GM19240 (cell line): ENCODE data around the gene SNX19.

Experiments used
- DNase-seq: peaks from one replicate; pipeline ENCODE4 v3.0.0; 2011; ENCODE audit warnings: low spot score; ENCODE audit not compliant: insufficient read length

The SNX19 gene

GRCh38 chr11:130906616-130907015 lies 9.7 kb downstream of the SNX19 start:
- no peak for DNase-seq

DNA sequence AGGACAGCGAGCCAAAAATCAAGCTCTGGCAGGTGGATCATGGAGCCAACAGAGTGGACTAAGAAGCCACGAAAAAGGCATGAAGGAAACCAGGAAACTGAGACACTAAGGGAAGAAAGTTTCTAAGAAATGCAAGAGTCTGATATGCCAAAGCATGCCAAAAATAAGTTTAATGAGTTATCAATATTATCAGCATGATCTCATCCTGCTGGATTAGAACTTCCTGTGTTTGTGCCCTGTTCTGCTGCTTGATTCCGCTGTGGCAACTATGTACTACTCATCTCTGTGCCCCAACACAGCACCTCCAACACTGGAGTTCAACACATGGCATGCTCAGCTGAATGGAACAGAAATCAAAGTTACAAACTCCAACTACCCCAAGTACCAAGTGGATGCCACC lies 10.8 kb downstream of the SNX19 start:
- DNase-seq = no peak

DNA sequence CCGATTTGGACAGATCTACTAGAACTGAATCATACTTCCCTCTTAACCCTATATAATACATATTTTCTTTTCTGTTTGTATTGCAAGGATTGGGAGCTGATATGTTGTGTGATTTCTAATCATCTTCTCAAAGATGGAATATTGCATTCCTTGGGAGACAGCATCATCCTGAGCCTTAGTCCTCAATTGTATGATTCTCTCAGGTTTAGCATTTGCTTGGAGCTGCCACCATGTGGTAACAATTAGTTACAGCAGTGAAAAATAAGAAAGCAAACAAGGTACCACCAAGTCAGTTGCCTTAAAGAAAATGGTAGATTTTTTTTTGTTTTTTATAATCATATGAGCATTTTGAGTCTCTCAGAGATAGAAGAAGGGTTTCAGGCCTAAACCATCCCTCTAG lies 11.9 kb downstream of the SNX19 start:
- DNase-seq = no peak

GRCh38 chr11:130902380-130902779 lies 13.9 kb downstream of the SNX19 start:
- no peak for DNase-seq

DNA sequence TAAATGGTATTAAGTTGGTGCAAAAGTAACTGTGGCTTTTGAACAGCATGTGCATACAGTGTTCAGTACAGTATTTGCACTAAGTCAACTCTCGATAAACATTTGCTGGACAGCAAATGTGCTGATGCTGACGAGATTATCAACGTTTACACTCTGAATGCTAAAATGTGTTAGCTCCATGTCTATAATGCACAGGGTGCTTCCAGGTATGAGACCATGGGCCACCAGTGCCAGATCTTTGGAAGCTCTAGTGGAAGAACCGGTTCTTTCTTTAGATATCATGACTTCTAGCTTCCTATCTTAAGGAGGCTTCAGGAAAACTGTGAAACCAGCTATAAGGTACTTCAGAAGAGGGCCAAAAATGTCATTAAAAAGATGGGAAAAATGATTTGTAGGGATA lies 17.2 kb downstream of the SNX19 start:
- DNase-seq = no peak

DNA sequence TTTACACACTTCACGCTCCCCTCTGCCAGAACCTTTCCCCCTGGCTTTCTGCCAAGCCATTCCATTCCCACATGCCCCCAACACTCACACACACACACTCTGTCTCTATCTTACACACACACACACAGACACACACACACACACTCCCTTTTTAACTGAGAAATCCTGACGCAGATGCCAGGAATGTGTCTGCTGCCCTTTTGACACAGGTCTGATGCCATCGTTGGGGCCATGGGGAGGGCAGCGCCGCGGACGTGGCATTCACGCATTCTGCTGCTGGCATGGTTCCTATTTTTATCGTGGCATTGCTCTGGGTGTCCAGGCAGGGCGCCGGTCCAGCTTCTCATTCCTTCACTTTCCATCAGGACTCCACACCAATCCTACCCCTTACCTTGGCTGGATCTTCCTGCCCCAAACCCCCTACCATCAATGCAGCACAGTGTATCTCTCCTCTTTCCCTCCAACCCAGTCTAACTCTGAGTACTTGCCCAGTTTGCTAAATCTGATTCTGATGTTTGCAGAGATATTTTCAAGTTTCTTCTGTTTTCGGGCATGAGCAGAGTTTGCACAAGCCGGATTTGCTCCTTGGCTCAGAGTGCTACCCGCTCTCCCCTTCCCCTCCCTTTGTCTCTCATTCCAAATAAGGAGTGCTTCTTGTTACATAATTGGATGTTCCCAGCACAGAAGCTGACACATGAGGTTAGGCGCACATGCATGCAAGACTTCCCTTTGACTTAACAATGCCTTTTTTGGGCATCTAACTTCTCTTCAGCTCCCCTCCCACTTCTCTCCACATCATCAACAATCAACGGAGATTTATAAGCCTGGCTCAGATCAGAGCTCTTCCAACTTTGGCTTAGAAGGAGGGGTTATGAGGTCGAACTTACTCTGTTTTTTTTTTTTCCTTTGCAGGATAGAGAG lies 18.8 kb downstream of the SNX19 start:
- no peak for DNase-seq

GRCh38 chr11:130894322-130895025 lies 21.8 kb downstream of the SNX19 start:
- DNase-seq = no peak

DNA sequence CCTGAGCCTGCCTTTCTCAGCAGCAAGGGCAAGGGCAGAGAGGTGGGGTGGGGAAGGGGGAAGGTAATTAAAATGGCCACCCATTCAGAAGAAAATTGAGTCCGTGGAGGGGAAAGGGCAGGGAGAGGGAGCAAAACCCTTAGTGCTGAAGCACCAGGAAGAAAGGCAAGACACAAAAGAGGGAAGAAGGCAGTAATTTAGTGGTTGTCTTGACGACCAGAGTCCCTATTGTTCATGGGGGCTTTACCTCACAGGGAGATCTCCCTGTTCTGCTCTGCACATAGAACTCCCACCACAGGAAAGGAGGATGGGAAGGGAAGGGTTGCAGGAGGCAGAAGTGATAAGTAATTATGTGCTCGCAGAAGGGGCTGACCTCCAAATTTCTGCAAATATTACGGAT lies 23.4 kb downstream of the SNX19 start:
- no peak for DNase-seq

- DNase-seq = no peak
Observed at GRCh38 chr11:130891326-130891725, 25.0 kb downstream of the SNX19 start.

- no peak for DNase-seq
Observed at GRCh38 chr11:130890039-130890745, 26.1 kb downstream of the SNX19 start.

DNA sequence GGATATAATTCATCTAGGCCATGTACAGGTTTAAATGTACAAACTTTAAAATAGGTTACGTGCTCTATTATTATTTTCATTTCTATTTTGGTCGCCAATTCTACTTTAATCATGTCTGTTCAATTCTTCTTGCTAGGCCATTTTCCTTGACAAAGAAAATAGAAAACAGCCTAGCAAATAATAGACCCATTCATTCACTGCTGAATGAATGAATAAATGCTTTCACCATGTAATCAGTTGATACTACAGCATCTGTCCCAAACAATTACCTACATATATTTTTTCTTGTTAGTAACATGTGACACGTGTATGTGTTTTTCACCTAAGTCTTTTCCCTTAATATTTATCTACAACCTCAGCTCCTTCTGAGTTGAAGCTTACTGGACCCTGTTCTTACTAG lies 27.5 kb downstream of the SNX19 start:
- DNase-seq = no peak

DNA sequence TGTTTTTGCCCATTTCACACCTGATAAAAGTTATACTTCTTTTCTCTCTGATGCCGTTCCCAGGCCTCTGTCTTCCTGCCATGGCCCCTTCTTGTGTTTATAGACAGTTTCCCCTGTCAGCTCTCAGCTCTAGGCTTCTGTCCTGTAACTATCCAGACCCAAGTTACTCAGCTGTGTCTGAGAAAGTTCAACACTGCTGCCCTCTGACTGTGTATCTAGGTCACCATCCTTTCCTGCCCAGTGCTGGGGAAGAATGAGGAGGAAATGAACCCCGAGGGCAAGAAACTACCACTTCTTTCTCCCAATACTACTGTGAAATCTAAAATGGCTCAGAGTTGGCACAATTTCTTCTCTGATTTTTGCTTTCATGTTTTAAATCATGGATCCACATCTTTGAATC lies 29.6 kb downstream of the SNX19 start:
- DNase-seq = no peak

GRCh38 chr11:130882138-130882551 lies 34.1 kb downstream of the SNX19 start:
- DNase-seq = no peak

GRCh38 chr11:130881475-130882137 lies 34.7 kb downstream of the SNX19 start:
- DNase-seq = no peak

GRCh38 chr11:130879836-130880235 lies 36.4 kb downstream of the SNX19 start:
- DNase-seq = no peak

DNA sequence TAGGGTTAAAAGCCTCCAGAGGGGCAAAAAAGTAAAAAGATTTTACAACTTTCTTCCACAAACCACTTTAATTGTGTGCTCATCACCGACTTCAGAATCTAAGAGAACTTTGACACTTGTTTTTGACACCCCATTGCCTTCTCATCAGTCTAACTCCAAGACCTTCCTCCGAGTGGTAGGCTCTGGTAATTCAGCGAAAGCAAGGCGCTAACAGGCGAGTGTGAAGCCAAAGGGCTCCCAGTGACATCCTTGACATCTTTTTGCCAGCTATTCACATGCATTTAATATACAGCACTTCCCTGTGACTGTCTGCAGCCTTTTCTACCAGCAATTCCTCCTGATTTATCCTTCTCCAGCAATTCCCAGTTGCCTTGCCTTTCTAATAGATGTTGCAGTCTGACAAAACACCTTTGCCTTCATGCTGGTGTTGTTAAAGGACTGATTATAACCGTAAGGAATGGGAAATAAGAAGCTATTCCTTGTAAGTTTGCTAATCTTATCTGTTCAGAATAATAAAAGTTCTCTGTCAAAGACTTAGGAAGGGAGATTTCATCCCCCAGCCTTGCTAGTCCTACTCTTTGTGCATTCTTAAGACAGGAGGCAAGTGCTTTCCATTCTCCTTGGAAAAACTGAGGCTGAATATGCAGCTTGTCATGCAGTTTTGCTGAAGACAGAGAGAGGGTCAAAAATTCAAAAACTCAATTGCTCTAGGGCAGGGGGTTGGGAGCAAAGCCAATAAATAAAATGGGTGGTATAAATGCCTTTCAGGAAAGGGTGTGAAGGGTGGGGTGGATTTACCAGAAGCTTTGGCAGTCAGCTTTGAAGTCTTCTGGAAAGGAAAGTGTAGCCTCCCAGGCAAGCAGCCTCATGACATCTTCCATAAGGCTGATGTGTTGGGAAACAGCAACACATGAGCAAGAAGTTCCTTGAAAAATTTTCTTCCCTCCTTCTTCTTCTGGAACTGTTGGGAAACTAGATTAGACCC lies 39.1 kb downstream of the SNX19 start:
- DNase-seq = no peak

DNA sequence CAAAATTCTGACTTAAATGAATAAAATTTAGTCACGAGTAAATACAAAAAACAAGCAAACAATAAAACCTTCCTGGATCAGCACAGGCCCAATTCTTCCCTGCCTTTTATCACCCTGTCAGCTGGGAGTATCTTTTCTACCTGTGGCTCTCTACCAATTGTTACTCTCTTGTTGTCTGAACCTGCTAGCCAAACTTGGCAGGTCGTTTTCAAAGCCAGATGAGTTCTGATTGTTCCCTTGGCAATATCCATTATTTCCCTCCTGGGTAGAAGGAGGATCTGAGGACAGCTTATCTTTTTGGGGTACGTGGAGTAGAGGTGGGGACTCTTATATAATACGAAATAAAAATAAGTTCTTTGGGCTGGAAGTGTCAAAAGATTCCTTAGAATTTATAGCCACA lies 40.2 kb downstream of the SNX19 start:
- no peak for DNase-seq

DNA sequence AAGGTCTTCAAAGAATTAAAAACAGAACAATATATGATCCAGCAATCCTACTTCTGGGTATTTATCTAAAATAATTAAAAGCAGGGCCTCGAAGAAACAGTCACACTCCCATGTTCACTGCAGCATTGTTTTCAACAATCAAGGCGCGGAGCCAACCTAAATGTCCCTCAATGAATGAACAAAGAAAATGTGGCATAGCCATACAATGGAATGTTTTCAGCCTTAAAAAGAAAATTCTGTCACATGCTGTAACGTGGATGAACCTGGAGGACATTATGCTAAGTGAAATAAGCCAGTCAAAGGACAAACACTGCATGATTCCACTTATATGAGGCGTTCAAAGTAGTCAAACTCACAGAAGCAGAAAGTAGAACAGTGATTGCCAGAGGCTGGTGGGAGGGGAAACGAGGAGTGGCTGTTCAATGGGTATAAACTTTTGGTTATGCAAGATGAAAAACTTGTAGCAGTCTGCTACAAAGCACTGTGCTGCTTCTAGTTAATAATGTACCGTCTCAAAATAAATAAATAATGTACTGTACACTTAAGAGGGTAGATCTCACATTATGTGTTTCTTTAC lies 41.2 kb downstream of the SNX19 start:
- no peak for DNase-seq

DNA sequence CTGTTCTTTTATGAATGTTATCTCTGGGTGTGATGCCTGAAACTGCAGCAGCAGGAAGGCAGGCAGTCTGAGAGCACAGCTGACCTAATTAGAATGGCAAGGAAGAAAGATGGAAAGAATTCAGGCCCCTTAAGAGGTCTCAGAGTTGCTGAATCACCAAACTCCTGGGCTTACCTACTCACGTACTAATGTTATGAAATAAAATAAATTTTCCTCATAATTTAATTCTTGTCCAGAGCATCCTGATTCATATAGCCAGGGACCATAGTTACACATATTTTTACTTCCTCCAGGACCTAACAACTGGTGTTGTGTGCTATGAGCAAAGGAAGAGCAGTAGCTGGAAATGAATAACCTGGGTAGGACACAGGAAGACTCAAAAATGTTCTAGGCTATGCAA lies 41.9 kb downstream of the SNX19 start:
- no peak for DNase-seq

GRCh38 chr11:130873761-130874160 lies 42.5 kb downstream of the SNX19 start:
- no peak for DNase-seq
